Skeletal muscle tissue (tissue), 4 donors: ENCODE data around the gene TFAM. TPM values are rescaled to one million over a fixed set of nuclear protein-coding genes. Genes with fewer than 3 reads are reported as not detected.
A peak's percentile ranks its signal among the peaks of the same experiment; 100 is the strongest.

Experiments
- H3K27ac ChIP-seq: one replicate; pipeline ENCODE4 v1.7.0; 2013; ENCODE audit warnings: mild to moderate bottlenecking, low read depth, low read length, inconsistent platforms
- H3K27me3 ChIP-seq, 3 donors: one replicate each; pipeline ENCODE4 v1.7.0; 2013; ENCODE audit warnings: low read length in 3 of 3; ENCODE audit not compliant: control insufficient read depth in 3 of 3, insufficient read depth in 3 of 3
- H3K36me3 ChIP-seq, 3 donors: one replicate each; pipeline ENCODE4 v1.7.0; 2013; ENCODE audit warnings: low read length in 3 of 3; ENCODE audit not compliant: control insufficient read depth in 3 of 3, insufficient read depth in 3 of 3
- H3K4me1 ChIP-seq, 3 donors: one replicate each; pipeline ENCODE4 v1.7.0; 2013; ENCODE audit warnings: low read length in 3 of 3, mild to moderate bottlenecking in 3 of 3; ENCODE audit not compliant: control insufficient read depth in 3 of 3, insufficient read depth in 3 of 3
- H3K4me3 ChIP-seq, 3 donors: one replicate each; pipeline ENCODE4 v1.7.0; 2013; ENCODE audit warnings: low read length in 3 of 3
- H3K9ac ChIP-seq, 3 donors: one replicate each; pipeline ENCODE4 v1.7.0; 2013; ENCODE audit warnings: low read length in 3 of 3, mild to moderate bottlenecking in 3 of 3, moderate library complexity in 2 of 3, low read depth in 1 of 3
- H3K9me3 ChIP-seq, 3 donors: one replicate each; pipeline ENCODE4 v1.7.0; 2013; ENCODE audit warnings: low read length in 3 of 3; ENCODE audit not compliant: control insufficient read depth in 3 of 3
- total RNA-seq: library from RNA; depleted of rRNA; stranded (reverse); fragments of >200 nt; gene quantifications from one replicate; pipeline ENCODE4 v1.2.3, GENCODE V29; 2014
- donor health status: Osteomylitis.

Gene TFAM
- total RNA-seq, 1 donor from 2014 or later = 14.6 TPM

GRCh38 chr10:58371473-58371872 is 13.7 kb upstream of the TFAM start:
- no peaks in the 10 kb centered on the region for H3K27me3 ChIP-seq
- H3K4me1 ChIP-seq = peaks cover 5 to 8% (median 7%) of the 10 kb centered on the region in 3 donors
- H3K9me3 ChIP-seq = no peaks in the 10 kb centered on the region
- no peak overlapping the region for H3K4me3 ChIP-seq
- peaks cover 5 to 9% (median 5%) of the 10 kb centered on the region in 3 donors for H3K36me3 ChIP-seq
- no peak overlapping the region for H3K27ac ChIP-seq
- H3K9ac ChIP-seq = no peak overlapping the region

GRCh38 chr10:58372607-58373441 is 12.4 kb upstream of the TFAM start:
- Histone ChIP-seq H3K27ac (peak overlapping the region; percentile 32), H3K4me1 (peaks cover 5 to 7% (median 5%) of the 10 kb centered on the region in 3 donors), H3K36me3 (peaks cover 0 to 9% (median 5%) of the 10 kb centered on the region in 3 donors), H3K9ac (no peak overlapping the region), H3K9me3 (no peaks in the 10 kb centered on the region), H3K27me3 (no peaks in the 10 kb centered on the region), H3K4me3 (no peak overlapping the region)

- Histone ChIP-seq H3K27me3 (no peaks in the 10 kb centered on the region), H3K27ac (peak overlapping the region; percentile 32)
These were observed 11.8 kb upstream of the TFAM start for GRCh38 chr10:58373442-58373827.

GRCh38 chr10:58382489-58382995 is 2.7 kb upstream of the TFAM start:
- Histone ChIP-seq H3K27me3 (no peaks in the 10 kb centered on the region), H3K4me1 (peaks cover 7 to 14% (median 10%) of the 10 kb centered on the region in 3 donors), H3K36me3 (peaks cover 0 to 4% (median under 1%) of the 10 kb centered on the region in 3 donors)

More at GRCh38 chr10:58373442-58373827, 11.8 kb upstream of the TFAM start:
- Histone ChIP-seq H3K4me3 (no peak overlapping the region), H3K36me3 (peaks cover 0 to 6% (median 5%) of the 10 kb centered on the region in 3 donors), H3K4me1 (peaks cover 5 to 7% (median 5%) of the 10 kb centered on the region in 3 donors), H3K9ac (no peak overlapping the region), H3K9me3 (no peaks in the 10 kb centered on the region)

GRCh38 chr10:58384095-58384494 is 1.1 kb upstream of the TFAM start:
- H3K4me1 ChIP-seq = peaks cover 7 to 14% (median 10%) of the 10 kb centered on the region in 3 donors
- H3K9ac ChIP-seq = peak overlapping the region; percentile 90 to 97 (median 92)
- H3K27me3 ChIP-seq = no peaks in the 10 kb centered on the region
- H3K27ac ChIP-seq = peak overlapping the region; percentile 90
- H3K9me3 ChIP-seq = no peaks in the 10 kb centered on the region
- peaks cover 3 to 16% (median 10%) of the 10 kb centered on the region in 3 donors for H3K36me3 ChIP-seq
- H3K4me3 ChIP-seq = peak overlapping the region; percentile 86 to 98 (median 95)

More at GRCh38 chr10:58382489-58382995, 2.7 kb upstream of the TFAM start:
- H3K4me3 ChIP-seq = no peak overlapping the region
- H3K9ac ChIP-seq = no peak overlapping the region
- no peaks in the 10 kb centered on the region for H3K9me3 ChIP-seq
- no peak overlapping the region for H3K27ac ChIP-seq

- H3K9ac ChIP-seq = peak overlapping the region; percentile 90 to 97 (median 92)
- H3K36me3 ChIP-seq = peaks cover 7 to 21% (median 15%) of the 10 kb centered on the region in 3 donors
- peak overlapping the region; percentile 90 for H3K27ac ChIP-seq
- no peaks in the 10 kb centered on the region for H3K27me3 ChIP-seq
- peak overlapping the region; percentile 86 to 98 (median 95) for H3K4me3 ChIP-seq
- H3K4me1 ChIP-seq = peaks cover 7 to 14% (median 10%) of the 10 kb centered on the region in 3 donors
- H3K9me3 ChIP-seq = no peaks in the 10 kb centered on the region
These were observed 639 bp upstream of the TFAM start for GRCh38 chr10:58384544-58384998.

GRCh38 chr10:58385784-58386112 is 538 bp downstream of the TFAM start:
- H3K36me3 ChIP-seq = peaks cover 7 to 28% (median 23%) of the 10 kb centered on the region in 3 donors
- no peaks in the 10 kb centered on the region for H3K9me3 ChIP-seq
- H3K9ac ChIP-seq = peak overlapping the region; percentile 90 to 97 (median 92)
- H3K27me3 ChIP-seq = no peaks in the 10 kb centered on the region
- peak overlapping the region; percentile 90 for H3K27ac ChIP-seq
- peaks cover 7 to 14% (median 10%) of the 10 kb centered on the region in 3 donors for H3K4me1 ChIP-seq
- H3K4me3 ChIP-seq = peak overlapping the region; percentile 86 to 98 (median 95)

GRCh38 chr10:58389024-58389423 is 3.8 kb downstream of the TFAM start:
- H3K27me3 ChIP-seq = no peaks in the 10 kb centered on the region
- peaks cover 7 to 14% (median 10%) of the 10 kb centered on the region in 3 donors for H3K4me1 ChIP-seq
- H3K4me3 ChIP-seq = no peak overlapping the region
- no peaks in the 10 kb centered on the region for H3K9me3 ChIP-seq
- peaks cover 7 to 43% (median 40%) of the 10 kb centered on the region in 3 donors for H3K36me3 ChIP-seq
- no peak overlapping the region for H3K9ac ChIP-seq
- H3K27ac ChIP-seq = no peak overlapping the region

- H3K9ac ChIP-seq = no peak overlapping the region
- H3K36me3 ChIP-seq = peaks cover 9 to 54% (median 51%) of the 10 kb centered on the region in 3 donors
- H3K27me3 ChIP-seq = no peaks in the 10 kb centered on the region
- no peak overlapping the region for H3K27ac ChIP-seq
- H3K9me3 ChIP-seq = no peaks in the 10 kb centered on the region
- H3K4me3 ChIP-seq = no peak overlapping the region
- no peaks in the 10 kb centered on the region for H3K4me1 ChIP-seq
These were observed 8.1 kb downstream of the TFAM start for GRCh38 chr10:58393317-58393716.

- no peak overlapping the region for H3K27ac ChIP-seq
- H3K27me3 ChIP-seq = no peaks in the 10 kb centered on the region
- no peaks in the 10 kb centered on the region for H3K4me1 ChIP-seq
- peaks cover 3 to 43% (median 41%) of the 10 kb centered on the region in 3 donors for H3K36me3 ChIP-seq
- no peak overlapping the region for H3K4me3 ChIP-seq
- no peaks in the 10 kb centered on the region for H3K9me3 ChIP-seq
- no peak overlapping the region for H3K9ac ChIP-seq
These were observed 9.3 kb downstream of the TFAM start for GRCh38 chr10:58394471-58394870.
